Gastroesophageal sphincter (tissue), 4 donors: ENCODE data around the gene HS3ST2. TPM values are rescaled to one million over a fixed set of nuclear protein-coding genes. Genes with fewer than 3 reads are reported as not detected.

Experiments
- ATAC-seq: fragments of 150-250 bp; one replicate; pipeline ENCODE4 v1.9.1; 2016; ENCODE audit warnings: mild to moderate bottlenecking, moderate library complexity
- H3K27ac ChIP-seq, 4 donors: fragments of 200-600 bp; sonication (generic) in 3 of 4; 1 replicate in 3 of 4; 2 replicates in 1 of 4; pipeline ENCODE4 v1.5.1; 2016 to 2019
- H3K27me3 ChIP-seq: fragments of 200-600 bp; sonication (generic); one replicate; pipeline ENCODE4 v1.5.1; 2019
- H3K36me3 ChIP-seq, 2 donors: fragments of 200-600 bp; sonication (generic); one replicate each; pipeline ENCODE4 v1.5.1; 2019; ENCODE audit warnings: control low read depth in 1 of 2
- H3K4me1 ChIP-seq, 3 donors: fragments of 200-600 bp; sonication (generic); 1 replicate in 2 of 3; 2 replicates in 1 of 3; pipeline ENCODE4 v1.5.1; 2016 to 2019; ENCODE audit warnings: control low read depth in 2 of 3
- H3K4me3 ChIP-seq, 2 donors: fragments of 200-600 bp; sonication (generic); one replicate each; pipeline ENCODE4 v1.5.1; 2019; ENCODE audit warnings: mild to moderate bottlenecking in 1 of 2, moderate library complexity in 1 of 2
- H3K9me3 ChIP-seq, 3 donors: fragments of 200-600 bp; sonication (generic); one replicate each; pipeline ENCODE4 v1.5.1; 2017 to 2019; ENCODE audit warnings: control low read depth in 2 of 3
- CTCF ChIP-seq, 4 experiments: fragments of 200-600 bp in 2 of 4; fragments of 450-650 bp in 2 of 4; sonication (generic) in 1 of 4; IDR thresholded peaks; one replicate each; pipeline ENCODE4 v1.5.1; 2017 to 2019; ENCODE audit warnings: antibody characterized with exemption in 4 of 4, mild to moderate bottlenecking in 2 of 4, moderate library complexity in 2 of 4
- EP300 ChIP-seq: sonication (generic); formaldehyde crosslinking; IDR thresholded peaks from one replicate; pipeline ENCODE4 v1.6.1; 2017; ENCODE audit warnings: antibody characterized with exemption, mild to moderate bottlenecking
- POLR2A ChIP-seq, 2 donors: fragments of 450-650 bp; IDR thresholded peaks; one replicate each; pipeline ENCODE4 v1.6.1; 2017; ENCODE audit warnings: antibody characterized with exemption in 2 of 2, mild to moderate bottlenecking in 2 of 2, moderate library complexity in 1 of 2
- POLR2AphosphoS5 ChIP-seq: sonication (generic); formaldehyde crosslinking; IDR thresholded peaks from one replicate; pipeline ENCODE4 v1.6.1; 2017; ENCODE audit warnings: antibody characterized with exemption
- WGBS, 2 donors: methylation state at CpG; one replicate each; pipeline ENCODE4 v1.1.5; 2018; ENCODE audit warnings: low coverage in 1 of 2; 5-methylcytosine and 5-hydroxymethylcytosine counted together
- total RNA-seq, 4 donors: library from RNA; depleted of rRNA; stranded (reverse); fragments of >200 nt; gene quantifications; one replicate each; pipeline ENCODE4 v1.1.0, GENCODE V29; 2016

Gene HS3ST2
- total RNA-seq, 4 donors from 2014 or later, result 0.66 to 2.0 (median 1.7) TPM

- Histone ChIP-seq H3K9me3 (no peaks in the 10 kb centered on the region), H3K36me3 (no peaks in the 10 kb centered on the region), H3K4me3 (no peak overlapping the region), H3K4me1 (no peaks in the 10 kb centered on the region), H3K27me3 (peaks cover 55% of the 10 kb centered on the region), H3K27ac (no peak overlapping the region)
- ATAC-seq, result no peak
- TF ChIP-seq POLR2AphosphoS5 (no peak), POLR2A (IDR thresholded peaks at IDR 0.05) (no peak), EP300 (no peak), CTCF (IDR thresholded peaks at IDR 0.05) (no peak)
- 20% methylated on average over 1 of the region's 6 CpGs; no CpG with 5 or more reads in 1 of the 2 donors for WGBS, 2 donors
These were observed 65.5 kb downstream of the HS3ST2 start for GRCh38 chr16:22879466-22879865.

- no peak overlapping the region for H3K27ac ChIP-seq
- no peak for ATAC-seq
- H3K4me1 ChIP-seq, result no peaks in the 10 kb centered on the region
- H3K36me3 ChIP-seq, result no peaks in the 10 kb centered on the region
- H3K4me3 ChIP-seq, result no peak overlapping the region
- TF ChIP-seq POLR2AphosphoS5 (no peak), CTCF (IDR thresholded peaks at IDR 0.05) (no peak), EP300 (no peak), POLR2A (IDR thresholded peaks at IDR 0.05) (no peak)
- no peaks in the 10 kb centered on the region for H3K9me3 ChIP-seq
- peaks cover 34% of the 10 kb centered on the region for H3K27me3 ChIP-seq
These were observed 69.0 kb downstream of the HS3ST2 start for GRCh38 chr16:22882981-22883380.

- Histone ChIP-seq H3K4me3 (no peak overlapping the region), H3K27me3 (peaks cover 17% of the 10 kb centered on the region), H3K36me3 (no peaks in the 10 kb centered on the region), H3K4me1 (no peaks in the 10 kb centered on the region), H3K9me3 (no peaks in the 10 kb centered on the region), H3K27ac (no peak overlapping the region)
- no peak for ATAC-seq
- TF ChIP-seq POLR2A (IDR thresholded peaks at IDR 0.05) (no peak), EP300 (no peak), CTCF (IDR thresholded peaks at IDR 0.05) (no peak), POLR2AphosphoS5 (no peak)
- 70 to 80% methylated on average over 3 of the region's 3 CpGs for WGBS, 2 donors
These were observed 72.0 kb downstream of the HS3ST2 start for GRCh38 chr16:22885951-22886350.

GRCh38 chr16:22886927-22887326, 73.0 kb downstream of the HS3ST2 start:
- H3K9me3 ChIP-seq, result no peaks in the 10 kb centered on the region
- no peak for ATAC-seq
- H3K4me1 ChIP-seq, result no peaks in the 10 kb centered on the region
- H3K36me3 ChIP-seq, result no peaks in the 10 kb centered on the region
- no peak overlapping the region for H3K27ac ChIP-seq
- no peak for TF ChIP-seq EP300
- TF ChIP-seq POLR2A (IDR thresholded peaks at IDR 0.05), result no peak
- TF ChIP-seq CTCF (IDR thresholded peaks at IDR 0.05), result no peak
- TF ChIP-seq POLR2AphosphoS5, result no peak
- no peak overlapping the region for H3K4me3 ChIP-seq
- peaks cover 9% of the 10 kb centered on the region for H3K27me3 ChIP-seq
- WGBS, 2 donors, result 80% methylated on average over 1 of the region's 1 CpG

- no peaks in the 10 kb centered on the region for H3K9me3 ChIP-seq
- H3K4me1 ChIP-seq, result no peaks in the 10 kb centered on the region
- H3K27ac ChIP-seq, result no peak overlapping the region
- H3K36me3 ChIP-seq, result no peaks in the 10 kb centered on the region
- 78% methylated on average over 4 of the region's 6 CpGs; no CpG with 5 or more reads in 1 of the 2 donors for WGBS, 2 donors
- no peak overlapping the region for H3K4me3 ChIP-seq
- no peak for TF ChIP-seq POLR2AphosphoS5
- no peak for ATAC-seq
- peaks cover 9% of the 10 kb centered on the region for H3K27me3 ChIP-seq
These were observed 73.5 kb downstream of the HS3ST2 start for GRCh38 chr16:22887445-22887844.

GRCh38 chr16:22888791-22889190, 74.8 kb downstream of the HS3ST2 start:
- TF ChIP-seq CTCF (IDR thresholded peaks at IDR 0.05), result no peak
- TF ChIP-seq POLR2AphosphoS5, result no peak
- no peak for TF ChIP-seq POLR2A (IDR thresholded peaks at IDR 0.05)
- TF ChIP-seq EP300, result no peak
- WGBS, 2 donors, result 21 to 73% methylated on average over 2 to 4 of the region's 4 CpGs
- H3K36me3 ChIP-seq, result no peaks in the 10 kb centered on the region
- H3K27me3 ChIP-seq, result peaks cover 9% of the 10 kb centered on the region
- no peaks in the 10 kb centered on the region for H3K9me3 ChIP-seq
- no peak overlapping the region for H3K4me3 ChIP-seq
- H3K4me1 ChIP-seq, result no peaks in the 10 kb centered on the region
- no peak for ATAC-seq
- no peak overlapping the region for H3K27ac ChIP-seq
